Hair follicular keratinocyte (primary cell): ENCODE results near the gene FAM20A. TPM values are rescaled to one million over a fixed set of nuclear protein-coding genes. Genes with fewer than 3 reads are reported as not detected.

Experiments
- total RNA-seq: library from RNA; depleted of rRNA; stranded (reverse); fragments of >200 nt; gene quantifications from 2 replicates; pipeline ENCODE4 v1.2.3, GENCODE V29; 2015

Gene FAM20A
- total RNA-seq: not detected in 2 replicates

GRCh38 chr17:68600931-68601564 is at the start of gene FAM20A:
TSS of gene FAM20A (minus strand) at chr17:68601367. CDS start at chr17:68600666, 701 bp downstream.

GRCh38 chr17:68512247-68512959 is 88.8 kb downstream of the FAM20A start, which contains the start of gene PRKAR1A:
TSS of gene PRKAR1A (plus strand) at chr17:68512430. CDS start at chr17:68515400, 2,970 bp downstream.

Other genes starting within 250 kb of the FAM20A start
- 24.9 and 53.4 TPM in 2 replicates for gene WIPI1, start 143.9 kb downstream of the FAM20A start, total RNA-seq
- 109 and 125 TPM in 2 replicates for gene PRKAR1A, start 88.9 kb downstream of the FAM20A start, total RNA-seq